Activated CD4-positive, alpha-beta T cell treated with anti-CD3 and anti-CD28 coated beads, Interleukin-2, amount 50 U/mL, for 1 hour (primary cell): ENCODE data around the gene ADAMTS10.
"Not testable (repeated sequence)": the region's sequence is repeated elsewhere in the genome, so short reads cannot be mapped to it uniquely, and the experiment has no call there.

Experiments used
- DNase-seq: peaks from one replicate; pipeline ENCODE4 v3.0.0-alpha.2; 2020

ADAMTS10 gene

GRCh38 chr19:8622886-8623285 lies 12.4 kb upstream of the ADAMTS10 start:
- not testable (repeated sequence) for DNase-seq

- DNase-seq, result no peak
These were observed 8.2 kb upstream of the ADAMTS10 start for GRCh38 chr19:8618751-8619150.

- DNase-seq, result no peak
These were observed 7.5 kb upstream of the ADAMTS10 start for GRCh38 chr19:8617984-8618383.

- DNase-seq, result not testable (repeated sequence)
These were observed 6.8 kb upstream of the ADAMTS10 start for GRCh38 chr19:8617325-8617724.

- DNase-seq, result no peak
These were observed 6.3 kb upstream of the ADAMTS10 start for GRCh38 chr19:8616861-8617260.

DNA sequence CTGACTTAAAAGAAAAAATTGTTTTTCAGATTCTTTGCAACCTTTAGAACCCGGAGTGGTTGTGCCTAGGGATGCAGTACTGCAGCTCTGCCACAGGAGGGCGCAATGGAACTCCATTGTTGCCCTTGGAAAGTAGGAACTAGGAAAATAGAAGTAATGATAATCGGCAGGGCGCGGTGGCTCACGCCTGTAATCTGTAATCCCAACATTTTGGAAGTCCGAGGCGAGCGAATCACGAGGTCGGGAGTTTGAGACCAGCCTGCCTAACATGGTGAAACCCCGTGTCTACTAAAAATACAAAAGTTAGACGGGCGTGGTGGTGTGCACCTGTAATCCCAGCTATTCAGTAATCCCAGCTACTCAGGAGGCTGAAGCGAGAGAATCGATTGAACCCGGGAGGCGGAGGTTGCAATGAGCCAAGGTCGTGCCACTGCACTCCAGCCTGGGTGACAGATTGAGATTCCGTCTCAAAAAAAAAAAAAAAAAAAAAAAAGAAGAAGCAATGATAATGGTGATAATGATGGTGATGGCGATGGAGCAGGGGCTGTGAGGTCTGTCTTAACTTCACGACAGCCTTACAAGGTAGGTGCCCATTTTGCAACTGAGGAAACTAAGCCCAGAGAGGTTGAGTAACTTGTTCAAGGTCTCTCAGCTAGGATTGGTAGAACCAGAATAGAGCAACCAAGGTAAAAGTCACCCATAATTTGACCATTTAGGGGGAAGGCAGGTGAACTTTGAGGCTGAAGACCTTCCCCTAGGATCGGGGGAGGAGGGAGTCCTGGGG lies 5.5 kb upstream of the ADAMTS10 start:
- peak; percentile 64 for DNase-seq

- no peak for DNase-seq
These were observed 4.5 kb upstream of the ADAMTS10 start for GRCh38 chr19:8615024-8615423.

- DNase-seq, result no peak
These were observed 3.9 kb upstream of the ADAMTS10 start for GRCh38 chr19:8614455-8614854.

GRCh38 chr19:8612807-8613171 lies 2.3 kb upstream of the ADAMTS10 start:
- no peak for DNase-seq

- no peak for DNase-seq
These were observed 1.6 kb upstream of the ADAMTS10 start for GRCh38 chr19:8611877-8612806.

- DNase-seq, result no peak
These were observed 919 bp upstream of the ADAMTS10 start for GRCh38 chr19:8611391-8611876.

DNA sequence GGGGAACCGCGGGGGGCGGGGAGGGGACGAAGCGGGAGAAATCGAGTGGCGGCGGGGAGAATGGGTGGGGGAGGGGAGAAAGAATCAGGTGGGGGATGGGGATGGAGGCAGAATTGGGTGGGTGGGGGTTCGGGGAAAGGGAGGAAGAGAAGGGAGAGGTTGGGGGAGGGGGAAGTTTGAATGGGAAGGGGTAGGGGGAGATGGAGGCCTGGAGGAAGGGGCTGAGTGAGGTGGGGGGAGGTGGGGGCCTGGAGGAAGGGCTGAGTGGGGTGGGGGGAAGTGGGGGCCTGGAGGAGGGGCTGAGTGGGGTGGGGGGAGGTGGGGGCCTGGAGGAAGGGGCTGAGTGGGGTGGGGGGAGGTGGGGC lies 403 bp upstream of the ADAMTS10 start:
- DNase-seq, result no peak

DNA sequence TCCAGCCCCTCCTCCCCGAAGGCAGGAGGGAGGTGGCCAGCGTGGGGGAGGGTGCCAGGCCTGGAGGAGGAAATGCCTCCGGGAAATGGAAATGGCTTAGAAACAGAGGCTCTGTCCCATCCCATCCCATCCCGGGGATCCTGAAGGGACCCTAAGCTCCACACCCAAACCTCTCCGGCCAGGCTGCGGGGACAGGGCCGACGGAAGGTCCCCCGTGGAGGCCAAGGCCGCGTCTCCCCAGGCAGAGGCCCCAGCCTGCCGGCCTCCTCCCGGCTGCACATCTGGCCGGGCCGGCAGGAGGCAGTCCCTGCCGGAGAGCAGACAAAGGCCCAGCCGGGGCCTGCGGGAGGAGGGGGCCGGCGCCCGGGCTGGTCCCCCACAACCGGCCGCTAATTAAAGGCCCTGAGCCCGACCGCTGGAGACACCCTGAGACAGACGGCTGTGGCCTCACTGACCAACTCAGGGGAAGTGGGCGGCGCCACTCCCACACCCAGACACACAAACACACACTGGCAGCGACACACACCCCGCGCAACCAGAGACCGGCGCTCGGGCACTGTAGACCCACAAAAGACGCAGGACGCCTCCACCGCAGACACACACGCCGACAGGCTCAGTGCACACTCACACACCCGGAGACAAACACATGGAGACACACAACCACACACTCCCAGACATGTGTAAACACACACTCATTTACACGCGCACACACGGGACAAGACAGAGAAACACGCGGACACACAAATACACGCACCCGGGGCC lies 1.1 kb downstream of the ADAMTS10 start:
- DNase-seq, result peak; percentile 21

DNA sequence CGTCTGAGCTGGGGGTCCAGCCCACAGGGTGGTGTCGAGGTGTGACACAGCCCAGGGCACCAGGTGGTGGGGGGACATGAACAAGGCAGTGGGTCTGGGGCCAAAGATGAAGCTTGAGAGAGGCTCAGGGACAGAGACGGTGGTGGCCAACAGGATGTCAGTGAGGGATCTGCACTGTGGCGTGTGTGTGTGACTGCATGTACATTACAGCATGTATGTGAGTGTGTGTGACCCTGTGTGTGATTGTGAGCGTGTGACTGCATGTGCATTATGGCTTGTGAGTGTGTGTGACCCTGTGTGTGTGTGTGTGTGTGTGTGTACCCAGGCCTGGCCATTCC lies 1.6 kb downstream of the ADAMTS10 start:
- no peak for DNase-seq

GRCh38 chr19:8607386-8607785 lies 3.1 kb downstream of the ADAMTS10 start:
- no peak for DNase-seq

- DNase-seq, result no peak
These were observed 5.0 kb downstream of the ADAMTS10 start for GRCh38 chr19:8605514-8605913.

- DNase-seq, result no peak
These were observed 8.7 kb downstream of the ADAMTS10 start for GRCh38 chr19:8601796-8602195.

DNA sequence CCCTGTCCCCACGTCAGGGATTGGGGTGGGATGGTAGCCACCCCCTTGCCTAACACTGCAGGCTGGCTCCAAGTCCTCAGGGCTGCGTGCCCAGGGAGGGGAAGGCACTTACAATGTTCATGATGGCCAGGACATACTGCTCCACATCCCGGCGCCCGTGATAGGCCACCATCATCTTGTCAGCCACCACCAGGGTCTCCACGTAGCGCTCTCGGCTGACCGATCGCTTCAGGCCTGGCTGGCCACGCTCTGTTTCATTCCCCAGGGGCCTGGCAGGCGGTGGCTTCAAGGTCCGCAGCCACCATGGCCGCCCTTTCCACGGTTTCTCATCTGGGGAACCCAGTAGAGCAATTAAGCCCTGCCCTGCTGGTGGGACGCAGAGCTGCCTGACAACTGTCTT lies 9.7 kb downstream of the ADAMTS10 start:
- DNase-seq, result no peak

DNA sequence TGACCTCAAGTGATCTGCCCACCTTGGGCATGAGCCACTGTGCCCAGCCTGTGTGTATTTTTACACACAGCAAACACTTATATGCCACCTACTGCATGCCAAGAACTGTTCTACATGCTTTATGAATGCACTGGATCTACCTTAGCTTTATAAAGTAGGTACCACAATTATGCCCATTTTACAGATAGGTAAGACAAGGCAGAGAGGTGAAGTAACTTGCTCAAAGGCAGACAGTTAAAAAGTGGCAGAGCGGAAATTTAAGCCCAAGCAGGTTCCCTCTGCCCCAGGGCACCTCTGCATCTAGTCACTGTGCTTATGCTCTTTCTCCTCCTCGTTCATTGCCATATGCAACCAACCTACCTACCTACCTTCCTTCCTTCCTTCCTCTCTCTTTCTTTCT lies 10.5 kb downstream of the ADAMTS10 start:
- DNase-seq, result no peak

- no peak for DNase-seq
These were observed 14.3 kb downstream of the ADAMTS10 start for GRCh38 chr19:8596168-8596567.

- no peak for DNase-seq
These were observed 14.9 kb downstream of the ADAMTS10 start for GRCh38 chr19:8595651-8596050.

GRCh38 chr19:8593931-8594330 lies 16.6 kb downstream of the ADAMTS10 start:
- DNase-seq, result no peak
